Measurements from ENCODE around the gene EIF2AK3. TPM values are rescaled to one million over a fixed set of nuclear protein-coding genes. Genes with fewer than 3 reads are reported as not detected.

The EIF2AK3 gene
- total and polyA plus RNA-seq, 2 experiments from 2014 or later = 19.5 to 41.9 TPM

DNA sequence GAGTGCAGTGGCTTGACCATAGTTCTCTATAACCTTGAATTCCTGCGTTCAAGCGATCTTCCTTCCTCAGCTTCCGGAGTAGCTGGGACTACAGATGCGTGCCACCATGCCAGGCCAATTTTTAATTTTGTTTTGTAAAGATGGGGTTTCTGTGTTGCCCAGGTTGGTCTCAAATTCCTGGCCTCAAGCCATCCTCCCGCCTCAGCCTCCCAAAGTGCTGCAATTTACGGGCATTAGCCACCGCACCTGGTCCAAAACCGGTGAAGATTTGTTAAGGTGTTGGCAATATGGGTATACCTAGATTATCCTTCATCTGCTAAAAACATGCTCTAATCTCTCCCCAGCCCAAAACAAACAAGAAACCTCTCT, 1.3 kb upstream of the EIF2AK3 start:
- no peaks in the 10 kb centered on the region for H3K36me3 ChIP-seq (replicated peaks; ENCODE audit: insufficient read depth, low read depth)
- peak overlapping the region; percentile 75 for H3K4me2 ChIP-seq
- H2AFZ ChIP-seq = no peak overlapping the region
- DNase-seq (ENCODE audit: low spot score) = no peak
- H3K79me2 ChIP-seq = peaks cover 33% of the 10 kb centered on the region
- H3K9me3 ChIP-seq (ENCODE audit: low read depth) = no peaks in the 10 kb centered on the region
- 95% methylated on average over 8 of the region's 8 CpGs for WGBS (ENCODE audit: low lambda C conversion rate, missing lambda C conversion rate)
- H4K20me1 ChIP-seq (ENCODE audit: insufficient read depth, poor library complexity, severe bottlenecking) = peaks cover 22% of the 10 kb centered on the region
- H3K27me3 ChIP-seq = no peaks in the 10 kb centered on the region
- H3K4me1 ChIP-seq (ENCODE audit: insufficient read depth) = peaks cover 20% of the 10 kb centered on the region
- H3K27ac ChIP-seq = peak overlapping the region; percentile 94
- H3K9me2 ChIP-seq (replicated peaks; ENCODE audit: insufficient read depth) = no peaks in the 10 kb centered on the region
- TF ChIP-seq EZH2 (IDR thresholded peaks at IDR 0.05; ENCODE audit: borderline replicate concordance) (no peak), EZH2phosphoT487 (IDR thresholded peaks at IDR 0.05; ENCODE audit: low read depth, severe bottlenecking, unreplicated experiment) (no peak)
- TF ChIP-seq, protein P1, sequence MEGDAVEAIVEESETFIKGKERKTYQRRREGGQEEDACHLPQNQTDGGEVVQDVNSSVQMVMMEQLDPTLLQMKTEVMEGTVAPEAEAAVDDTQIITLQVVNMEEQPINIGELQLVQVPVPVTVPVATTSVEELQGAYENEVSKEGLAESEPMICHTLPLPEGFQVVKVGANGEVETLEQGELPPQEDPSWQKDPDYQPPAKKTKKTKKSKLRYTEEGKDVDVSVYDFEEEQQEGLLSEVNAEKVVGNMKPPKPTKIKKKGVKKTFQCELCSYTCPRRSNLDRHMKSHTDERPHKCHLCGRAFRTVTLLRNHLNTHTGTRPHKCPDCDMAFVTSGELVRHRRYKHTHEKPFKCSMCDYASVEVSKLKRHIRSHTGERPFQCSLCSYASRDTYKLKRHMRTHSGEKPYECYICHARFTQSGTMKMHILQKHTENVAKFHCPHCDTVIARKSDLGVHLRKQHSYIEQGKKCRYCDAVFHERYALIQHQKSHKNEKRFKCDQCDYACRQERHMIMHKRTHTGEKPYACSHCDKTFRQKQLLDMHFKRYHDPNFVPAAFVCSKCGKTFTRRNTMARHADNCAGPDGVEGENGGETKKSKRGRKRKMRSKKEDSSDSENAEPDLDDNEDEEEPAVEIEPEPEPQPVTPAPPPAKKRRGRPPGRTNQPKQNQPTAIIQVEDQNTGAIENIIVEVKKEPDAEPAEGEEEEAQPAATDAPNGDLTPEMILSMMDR (IDR thresholded peaks at IDR 0.05; ENCODE audit: poor library complexity) = no peak
- peak overlapping the region; percentile 5 for H3K4me3 ChIP-seq

DNA sequence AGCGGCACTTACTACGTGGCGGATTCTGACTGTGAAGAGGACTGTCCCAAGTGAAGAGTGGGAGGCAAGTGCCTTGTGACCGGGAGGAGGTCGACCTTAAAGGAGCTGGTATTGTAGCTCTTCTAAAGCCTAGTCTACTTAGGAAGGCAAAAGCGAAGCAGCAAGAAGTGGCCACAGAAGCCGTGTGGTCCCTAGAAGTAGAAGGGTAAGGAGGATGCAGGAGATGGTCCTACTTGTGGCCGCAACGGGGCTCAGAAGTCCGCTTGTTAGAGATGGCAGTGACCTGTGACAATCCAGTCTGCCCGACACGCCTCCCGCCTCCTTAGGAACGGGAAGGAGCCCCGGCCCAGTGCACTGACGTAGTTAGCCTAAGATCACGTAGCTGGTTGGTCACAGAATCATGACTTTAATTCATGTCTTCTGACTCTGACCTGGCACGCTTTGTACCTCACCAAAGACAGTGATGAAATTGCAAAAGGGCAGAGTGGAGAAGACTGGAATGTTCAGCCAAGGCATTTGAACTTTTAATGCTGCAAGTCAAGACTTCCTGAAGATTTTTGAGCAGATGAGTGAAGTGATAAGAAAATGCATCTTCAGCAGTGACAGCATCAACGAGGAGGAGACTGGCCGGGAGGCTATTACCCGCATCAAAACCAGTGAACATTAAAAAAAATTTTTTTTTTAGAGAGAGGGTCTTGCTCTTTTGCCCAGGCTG, 749 bp upstream of the EIF2AK3 start:
- DNase-seq (ENCODE audit: low spot score) = peak; percentile 95
- H3K4me3 ChIP-seq = peak overlapping the region; percentile 5
- no peaks in the 10 kb centered on the region for H3K9me3 ChIP-seq (ENCODE audit: low read depth)
- H3K4me2 ChIP-seq = peak overlapping the region; percentile 75
- H3K9me2 ChIP-seq (replicated peaks; ENCODE audit: insufficient read depth) = no peaks in the 10 kb centered on the region
- TF ChIP-seq, protein P1 (IDR thresholded peaks at IDR 0.05; ENCODE audit: poor library complexity) = no peak
- no peak for TF ChIP-seq EZH2phosphoT487 (IDR thresholded peaks at IDR 0.05; ENCODE audit: low read depth, severe bottlenecking, unreplicated experiment)
- no peak for TF ChIP-seq EZH2 (IDR thresholded peaks at IDR 0.05; ENCODE audit: borderline replicate concordance)
- peak overlapping the region; percentile 94 for H3K27ac ChIP-seq
- no peak overlapping the region for H2AFZ ChIP-seq
- H4K20me1 ChIP-seq (ENCODE audit: insufficient read depth, poor library complexity, severe bottlenecking) = peaks cover 27% of the 10 kb centered on the region
- H3K79me2 ChIP-seq = peaks cover 38% of the 10 kb centered on the region
- H3K4me1 ChIP-seq (ENCODE audit: insufficient read depth) = peaks cover 20% of the 10 kb centered on the region
- H3K27me3 ChIP-seq = no peaks in the 10 kb centered on the region
- no peaks in the 10 kb centered on the region for H3K36me3 ChIP-seq (replicated peaks; ENCODE audit: insufficient read depth, low read depth)
- WGBS (ENCODE audit: low lambda C conversion rate, missing lambda C conversion rate) = 5% methylated on average over 21 of the region's 21 CpGs

DNA sequence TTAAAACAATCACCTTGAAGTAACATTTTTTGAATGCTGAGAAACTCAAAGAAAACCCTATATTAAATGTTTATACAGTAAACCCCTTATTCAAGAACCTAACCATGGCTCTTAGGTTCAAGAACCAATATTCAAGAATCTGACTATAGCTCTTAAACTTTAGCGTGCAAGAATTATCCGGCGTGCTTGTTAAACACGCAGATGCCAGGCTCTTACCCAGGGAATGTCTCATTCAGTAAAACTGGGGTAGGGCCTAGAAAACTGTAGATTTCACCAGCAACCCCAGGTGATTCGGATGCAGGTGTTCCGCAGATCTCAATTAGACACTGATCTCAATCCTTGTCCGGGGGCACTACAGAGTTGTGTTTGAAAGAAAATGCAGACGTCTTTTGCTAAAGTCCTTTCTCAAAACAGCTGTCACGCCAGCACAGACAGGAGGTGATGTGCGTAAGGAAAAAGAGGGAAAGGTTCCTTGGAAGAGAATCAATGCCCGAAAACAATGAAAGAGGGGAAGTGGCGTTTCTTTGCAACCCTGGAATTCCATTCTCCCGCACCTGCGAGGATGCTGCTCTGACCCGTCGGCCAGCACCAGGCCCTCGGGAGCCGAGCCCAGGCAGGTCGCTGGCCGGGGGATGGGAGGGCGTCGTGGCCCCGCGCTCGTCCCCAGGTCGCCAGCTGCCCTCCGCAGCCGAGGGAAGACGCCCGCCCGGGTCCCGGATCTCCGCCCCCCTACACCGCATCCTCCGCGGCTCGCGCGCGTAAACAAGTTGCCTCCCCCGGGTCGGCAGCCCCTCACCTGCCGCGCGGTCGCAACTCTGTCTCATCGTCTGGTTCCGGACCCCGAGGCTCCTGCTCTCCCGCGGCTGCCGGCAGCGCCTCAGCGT, 851 bp downstream of the EIF2AK3 start:
- TF ChIP-seq, protein P1 (IDR thresholded peaks at IDR 0.05; ENCODE audit: poor library complexity) = no peak
- TF ChIP-seq EZH2 (IDR thresholded peaks at IDR 0.05; ENCODE audit: borderline replicate concordance) = no peak
- TF ChIP-seq EZH2phosphoT487 (IDR thresholded peaks at IDR 0.05; ENCODE audit: low read depth, severe bottlenecking, unreplicated experiment) = no peak
- Histone ChIP-seq H3K4me3 (peak overlapping the region; percentile 22), H3K4me1 (ENCODE audit: insufficient read depth) (peaks cover 20% of the 10 kb centered on the region), H3K9me3 (ENCODE audit: low read depth) (no peaks in the 10 kb centered on the region), H3K9me2 (replicated peaks; ENCODE audit: insufficient read depth) (no peaks in the 10 kb centered on the region), H3K36me3 (replicated peaks; ENCODE audit: insufficient read depth, low read depth) (no peaks in the 10 kb centered on the region), H3K27ac (peak overlapping the region; percentile 91), H3K27me3 (no peaks in the 10 kb centered on the region), H4K20me1 (ENCODE audit: insufficient read depth, poor library complexity, severe bottlenecking) (peaks cover 42% of the 10 kb centered on the region), H3K79me2 (peaks cover 54% of the 10 kb centered on the region), H2AFZ (peak overlapping the region; percentile 37), H3K4me2 (peak overlapping the region; percentile 85)
- WGBS (ENCODE audit: low lambda C conversion rate, missing lambda C conversion rate) = 1% methylated on average over 35 of the region's 54 CpGs
- DNase-seq (ENCODE audit: low spot score) = peak; percentile 55
